GM19463 (cell line): ENCODE measurements around the gene SCN5A.

Experiments
- ATAC-seq: cut with Tn5 transposase; IDR thresholded peaks from one replicate; pipeline ENCODE4 v1.9.1; 2021; ENCODE audit warnings: mild to moderate bottlenecking, moderate library complexity; ENCODE audit not compliant: unreplicated experiment

SCN5A gene

GRCh38 chr3:38648024-38648658, 1.3 kb downstream of the SCN5A start:
- no peak for ATAC-seq

GRCh38 chr3:38647217-38647970, 2.1 kb downstream of the SCN5A start:
- ATAC-seq, result no peak

GRCh38 chr3:38646630-38647029, 2.9 kb downstream of the SCN5A start:
- ATAC-seq, result no peak

GRCh38 chr3:38646062-38646461, 3.4 kb downstream of the SCN5A start:
- no peak for ATAC-seq

GRCh38 chr3:38645601-38646000, 3.9 kb downstream of the SCN5A start:
- ATAC-seq, result no peak

GRCh38 chr3:38645076-38645475, 4.4 kb downstream of the SCN5A start:
- ATAC-seq, result no peak

GRCh38 chr3:38644662-38645053, 4.8 kb downstream of the SCN5A start:
- no peak for ATAC-seq

GRCh38 chr3:38644016-38644661, 5.3 kb downstream of the SCN5A start:
- no peak for ATAC-seq

GRCh38 chr3:38643592-38643991, 5.9 kb downstream of the SCN5A start:
- ATAC-seq, result no peak

GRCh38 chr3:38643090-38643489, 6.4 kb downstream of the SCN5A start:
- ATAC-seq, result no peak

- ATAC-seq, result no peak
Measured at GRCh38 chr3:38641461-38642110, 7.9 kb downstream of the SCN5A start.

- no peak for ATAC-seq
Measured at GRCh38 chr3:38640661-38641452, 8.6 kb downstream of the SCN5A start.

GRCh38 chr3:38638354-38638753, 11.1 kb downstream of the SCN5A start:
- no peak for ATAC-seq

- ATAC-seq, result no peak
Measured at GRCh38 chr3:38637906-38638305, 11.6 kb downstream of the SCN5A start.

- ATAC-seq, result no peak
Measured at GRCh38 chr3:38636881-38637280, 12.6 kb downstream of the SCN5A start.

GRCh38 chr3:38636464-38636863, 13.0 kb downstream of the SCN5A start:
- no peak for ATAC-seq

- no peak for ATAC-seq
Measured at GRCh38 chr3:38634111-38634510, 15.4 kb downstream of the SCN5A start.

GRCh38 chr3:38632989-38633388, 16.5 kb downstream of the SCN5A start:
- ATAC-seq, result no peak

- ATAC-seq, result no peak
Measured at GRCh38 chr3:38630606-38631005, 18.9 kb downstream of the SCN5A start.

GRCh38 chr3:38630070-38630469, 19.4 kb downstream of the SCN5A start:
- no peak for ATAC-seq

- ATAC-seq, result no peak
Measured at GRCh38 chr3:38628835-38629234, 20.7 kb downstream of the SCN5A start.
